Panc1 (cell line): Measurements from ENCODE around the gene TNFSF12. TPM values are rescaled to one million over a fixed set of nuclear protein-coding genes. Genes with fewer than 3 reads are reported as not detected.

Experiments used
- ATAC-seq: fragments of 200-7000 bp; cut with Tn5 transposase; 2 replicates; pipeline ENCODE4 v1.9.1; 2020; ENCODE audit warnings: mild to moderate bottlenecking, moderate library complexity
- BruUV-seq: library from RNA; stranded (reverse); fragments of 400-500 nt; replicated peaks from 2 replicates; lab custom pipeline; 2021; lab: Mats Ljungman, UMichigan
- CTCF ChIA-PET: fragments of 300-600 bp; sonication (Branson Sonifier 250); formaldehyde crosslinking; loops from one replicate; lab custom pipeline; 2022; ENCODE audit warnings: antibody characterized with exemption; lab: Charles Lee
- POLR2A ChIA-PET: fragments of 300-600 bp; sonication (Branson Sonifier 250); formaldehyde crosslinking; loops from one replicate; lab custom pipeline; 2022; ENCODE audit warnings: antibody characterized with exemption; lab: Charles Lee
- DNase-seq: peaks from one replicate; pipeline ENCODE4 v3.0.0-alpha.2; 2010; ENCODE audit warnings: low read depth, low spot score
- H3K27ac ChIP-seq: 2 replicates; pipeline ENCODE4 v1.5.1; 2011; ENCODE audit warnings: mild to moderate bottlenecking, low read length, inconsistent platforms
- H3K27me3 ChIP-seq: fragments of 200-500 bp; sonication (Bioruptor generic); 2 replicates; pipeline ENCODE4 v1.6.0; 2014; ENCODE audit warnings: low read length, inconsistent platforms; ENCODE audit not compliant: control insufficient read depth, insufficient read depth
- H3K36me3 ChIP-seq: fragments of 200-500 bp; sonication (Bioruptor generic); 2 replicates; pipeline ENCODE4 v1.5.1; 2014; ENCODE audit warnings: inconsistent platforms, mild to moderate bottlenecking, low read length, moderate library complexity; ENCODE audit not compliant: control insufficient read depth, insufficient read depth
- H3K4me1 ChIP-seq: 2 replicates; pipeline ENCODE4 v1.5.1; 2011; ENCODE audit warnings: inconsistent platforms, mild to moderate bottlenecking, low read length, moderate library complexity; ENCODE audit not compliant: control insufficient read depth, insufficient read depth
- H3K4me3 ChIP-seq, 2 experiments: 2 replicates each; pipeline ENCODE4 v1.5.1; 2011 to 2012; ENCODE audit warnings: low read depth in 2 of 2, low read length in 2 of 2, mild to moderate bottlenecking in 2 of 2, inconsistent platforms in 1 of 2, moderate library complexity in 1 of 2
- H3K9me3 ChIP-seq: fragments of 200-500 bp; sonication (Bioruptor generic); 2 replicates; pipeline ENCODE4 v1.5.1; 2014; ENCODE audit warnings: low read depth, mild to moderate bottlenecking, inconsistent platforms, low read length, moderate library complexity; ENCODE audit not compliant: control insufficient read depth, insufficient read depth
- POLR2AphosphoS5 ChIP-seq: IDR thresholded peaks from 2 replicates; pipeline ENCODE4 v1.6.1; 2012; ENCODE audit warnings: mild to moderate bottlenecking, low read depth, low read length, moderate library complexity
- SIN3A ChIP-seq: IDR thresholded peaks from 2 replicates; pipeline ENCODE4 v1.6.1; 2012; ENCODE audit warnings: low read depth, mild to moderate bottlenecking, low read length, moderate library complexity, borderline replicate concordance; ENCODE audit not compliant: insufficient read depth
- TCF7L2 ChIP-seq: IDR thresholded peaks from 2 replicates; pipeline ENCODE4 v1.6.1; 2011; ENCODE audit warnings: mild to moderate bottlenecking, low read depth, low read length, inconsistent platforms
- in situ Hi-C: cut with HindIII; loops from 2 replicates; pipeline ENCODE4 v1.10.0; 2016; ENCODE audit warnings: low sequenced_read_pairs, low pct_unique_long_range_greater_than_20kb
- intact Hi-C: fragments of 100-400 bp; cut with micrococcal nuclease; formaldehyde crosslinking; loops from one replicate; pipeline ENCODE4 v1.10.0; 2022; ENCODE audit not compliant: unreplicated experiment
- total RNA-seq: library from RNA; stranded (reverse); gene quantifications from one replicate; pipeline ENCODE4 v1.2.1, GENCODE V29; 2021; ENCODE audit not compliant: unreplicated experiment
- TF ChIP-seq, protein P1 (sequence below): fragments of 450-650 bp; IDR thresholded peaks from 2 replicates; pipeline ENCODE4 v1.5.1; 2017; ENCODE audit warnings: mild to moderate bottlenecking
- TF ChIP-seq, protein P2 (sequence below), 2 experiments: IDR thresholded peaks; 2 replicates each; pipeline ENCODE4 v1.6.1; 2011 to 2012; ENCODE audit warnings: low read depth in 2 of 2, control low read depth in 1 of 2, low read length in 1 of 2, mild to moderate bottlenecking in 1 of 2, moderate library complexity in 1 of 2; ENCODE audit not compliant: insufficient read depth in 1 of 2

Gene TNFSF12
- total RNA-seq, 1 experiment from 2014 or later, result 12.6 TPM

- Histone ChIP-seq H3K4me3 (no peak overlapping the region), H3K4me1 (no peaks in the 10 kb centered on the region), H3K27me3 (no peaks in the 10 kb centered on the region), H3K36me3 (no peaks in the 10 kb centered on the region), H3K27ac (no peak overlapping the region), H3K9me3 (no peaks in the 10 kb centered on the region)
- in situ Hi-C loops, result no loop called here
- CTCF ChIA-PET, result no interaction called here
- TF ChIP-seq SIN3A (no peak), TCF7L2 (no peak), POLR2AphosphoS5 (no peak)
- TF ChIP-seq, protein P1, sequence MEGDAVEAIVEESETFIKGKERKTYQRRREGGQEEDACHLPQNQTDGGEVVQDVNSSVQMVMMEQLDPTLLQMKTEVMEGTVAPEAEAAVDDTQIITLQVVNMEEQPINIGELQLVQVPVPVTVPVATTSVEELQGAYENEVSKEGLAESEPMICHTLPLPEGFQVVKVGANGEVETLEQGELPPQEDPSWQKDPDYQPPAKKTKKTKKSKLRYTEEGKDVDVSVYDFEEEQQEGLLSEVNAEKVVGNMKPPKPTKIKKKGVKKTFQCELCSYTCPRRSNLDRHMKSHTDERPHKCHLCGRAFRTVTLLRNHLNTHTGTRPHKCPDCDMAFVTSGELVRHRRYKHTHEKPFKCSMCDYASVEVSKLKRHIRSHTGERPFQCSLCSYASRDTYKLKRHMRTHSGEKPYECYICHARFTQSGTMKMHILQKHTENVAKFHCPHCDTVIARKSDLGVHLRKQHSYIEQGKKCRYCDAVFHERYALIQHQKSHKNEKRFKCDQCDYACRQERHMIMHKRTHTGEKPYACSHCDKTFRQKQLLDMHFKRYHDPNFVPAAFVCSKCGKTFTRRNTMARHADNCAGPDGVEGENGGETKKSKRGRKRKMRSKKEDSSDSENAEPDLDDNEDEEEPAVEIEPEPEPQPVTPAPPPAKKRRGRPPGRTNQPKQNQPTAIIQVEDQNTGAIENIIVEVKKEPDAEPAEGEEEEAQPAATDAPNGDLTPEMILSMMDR, result no peak
- TF ChIP-seq, protein P2, sequence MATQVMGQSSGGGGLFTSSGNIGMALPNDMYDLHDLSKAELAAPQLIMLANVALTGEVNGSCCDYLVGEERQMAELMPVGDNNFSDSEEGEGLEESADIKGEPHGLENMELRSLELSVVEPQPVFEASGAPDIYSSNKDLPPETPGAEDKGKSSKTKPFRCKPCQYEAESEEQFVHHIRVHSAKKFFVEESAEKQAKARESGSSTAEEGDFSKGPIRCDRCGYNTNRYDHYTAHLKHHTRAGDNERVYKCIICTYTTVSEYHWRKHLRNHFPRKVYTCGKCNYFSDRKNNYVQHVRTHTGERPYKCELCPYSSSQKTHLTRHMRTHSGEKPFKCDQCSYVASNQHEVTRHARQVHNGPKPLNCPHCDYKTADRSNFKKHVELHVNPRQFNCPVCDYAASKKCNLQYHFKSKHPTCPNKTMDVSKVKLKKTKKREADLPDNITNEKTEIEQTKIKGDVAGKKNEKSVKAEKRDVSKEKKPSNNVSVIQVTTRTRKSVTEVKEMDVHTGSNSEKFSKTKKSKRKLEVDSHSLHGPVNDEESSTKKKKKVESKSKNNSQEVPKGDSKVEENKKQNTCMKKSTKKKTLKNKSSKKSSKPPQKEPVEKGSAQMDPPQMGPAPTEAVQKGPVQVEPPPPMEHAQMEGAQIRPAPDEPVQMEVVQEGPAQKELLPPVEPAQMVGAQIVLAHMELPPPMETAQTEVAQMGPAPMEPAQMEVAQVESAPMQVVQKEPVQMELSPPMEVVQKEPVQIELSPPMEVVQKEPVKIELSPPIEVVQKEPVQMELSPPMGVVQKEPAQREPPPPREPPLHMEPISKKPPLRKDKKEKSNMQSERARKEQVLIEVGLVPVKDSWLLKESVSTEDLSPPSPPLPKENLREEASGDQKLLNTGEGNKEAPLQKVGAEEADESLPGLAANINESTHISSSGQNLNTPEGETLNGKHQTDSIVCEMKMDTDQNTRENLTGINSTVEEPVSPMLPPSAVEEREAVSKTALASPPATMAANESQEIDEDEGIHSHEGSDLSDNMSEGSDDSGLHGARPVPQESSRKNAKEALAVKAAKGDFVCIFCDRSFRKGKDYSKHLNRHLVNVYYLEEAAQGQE (IDR thresholded peaks at IDR 0.05; ENCODE audit: insufficient read depth in 1 of 2, low read depth in 2 of 2, low read length in 1 of 2), result no peak
- POLR2A ChIA-PET, result no interaction called here
- intact Hi-C loops, result no loop called here
- no peak for ATAC-seq
- no peak for DNase-seq
- no TSS peak for BruUV-seq
Measured at GRCh38 chr17:7528842-7529241, 20.0 kb upstream of the TNFSF12 start.

- H3K36me3 ChIP-seq, result no peaks in the 10 kb centered on the region
- no peak overlapping the region for H3K27ac ChIP-seq
- intact Hi-C loops, result no loop called here
- ChIA-PET CTCF (no interaction called here), POLR2A (no interaction called here)
- ATAC-seq, result no peak
- DNase-seq, result no peak
- no TSS peak for BruUV-seq
- no peak overlapping the region for H3K4me3 ChIP-seq
- no peaks in the 10 kb centered on the region for H3K9me3 ChIP-seq
- in situ Hi-C loops, result no loop called here
- no peaks in the 10 kb centered on the region for H3K4me1 ChIP-seq
- TF ChIP-seq TCF7L2 (no peak), POLR2AphosphoS5 (no peak), SIN3A (no peak)
- TF ChIP-seq, protein P2 (IDR thresholded peaks at IDR 0.05; ENCODE audit: insufficient read depth in 1 of 2, low read depth in 2 of 2, low read length in 1 of 2), result no peak
- TF ChIP-seq, protein P1, result no peak
- no peaks in the 10 kb centered on the region for H3K27me3 ChIP-seq
Measured at GRCh38 chr17:7530023-7530900, 18.6 kb upstream of the TNFSF12 start.
